Activated naive CD8-positive, alpha-beta T cell treated with anti-CD3 and anti-CD28 coated beads, Interleukin-2, amount 10 ng/mL, durations not matched to agents 7 days and 5 days (primary cell): ENCODE measurements around the gene KRT78. TPM values are rescaled to one million over a fixed set of nuclear protein-coding genes. Genes with fewer than 3 reads are reported as not detected.

Experiments used
- ATAC-seq: fragments of 150-1000 bp; cut with Tn5 transposase; one replicate; pipeline ENCODE4 v1.10.0; 2021; ENCODE audit warnings: low read depth, moderate library complexity
- POLR2A ChIA-PET: fragments of 350-600 bp; sonication (Branson Sonifier 250); formaldehyde crosslinking; loops from one replicate; lab custom pipeline; 2021; ENCODE audit warnings: antibody characterized with exemption; lab: Charles Lee
- DNase-seq: peaks from one replicate; pipeline ENCODE4 v3.0.0; 2021
- H3K27ac Mint-ChIP-seq: one replicate; pipeline ENCODE4 v1.8.0; 2022; ENCODE audit warnings: mild to moderate bottlenecking, mixed read lengths
- H3K27me3 Mint-ChIP-seq: one replicate; pipeline ENCODE4 v1.8.0; 2022; ENCODE audit warnings: mild to moderate bottlenecking, moderate library complexity, mixed read lengths
- H3K36me3 Mint-ChIP-seq: one replicate; pipeline ENCODE4 v1.8.0; 2021; ENCODE audit warnings: mild to moderate bottlenecking, mixed read lengths
- H3K4me1 Mint-ChIP-seq: one replicate; pipeline ENCODE4 v1.8.0; 2021; ENCODE audit warnings: mixed read lengths
- H3K4me3 Mint-ChIP-seq: one replicate; pipeline ENCODE4 v1.8.0; 2022; ENCODE audit warnings: mild to moderate bottlenecking, moderate library complexity, mixed read lengths
- H3K9me3 Mint-ChIP-seq: one replicate; pipeline ENCODE4 v1.8.0; 2021; ENCODE audit warnings: mixed read lengths
- total RNA-seq, 2 experiments: library from RNA; stranded (reverse); gene quantifications; one replicate each; pipeline ENCODE4 v1.2.3, GENCODE V29; 2021

KRT78 gene
- total RNA-seq, 2 experiments from 2014 or later, result not detected

DNA sequence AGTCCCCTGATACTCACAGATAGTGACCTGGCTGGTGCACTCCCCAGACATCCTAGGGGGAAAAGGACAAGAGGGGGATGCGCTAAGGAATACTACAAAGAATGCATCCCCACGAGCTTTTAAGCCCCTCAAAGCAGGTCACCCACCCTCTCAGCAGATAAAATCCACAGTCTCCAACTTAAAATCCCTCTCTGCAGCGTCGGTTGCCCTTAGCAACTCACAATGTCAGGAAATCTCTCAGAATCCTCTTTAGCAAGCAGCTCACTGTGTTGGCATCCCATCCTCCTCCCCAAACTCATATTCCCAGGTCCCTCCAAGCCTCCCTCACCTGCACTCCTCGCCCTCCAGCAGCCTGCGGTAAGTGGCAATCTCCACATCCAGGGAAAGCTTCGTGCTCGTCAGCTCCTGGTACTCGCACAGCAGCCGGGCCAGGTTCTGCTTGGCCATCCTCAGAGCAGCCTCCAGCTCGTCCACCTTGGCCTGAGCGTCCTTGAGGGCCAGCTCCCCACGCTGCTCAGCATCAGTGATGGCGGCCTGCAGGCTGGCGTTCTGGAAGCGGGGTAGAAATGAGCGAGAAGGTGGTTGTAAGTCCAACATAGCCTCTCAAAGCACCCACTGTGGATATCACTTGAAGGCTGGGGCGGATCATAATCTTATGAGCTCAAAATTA lies 9.2 kb downstream of the KRT78 start:
- POLR2A ChIA-PET, result no interaction called here
- no peak overlapping the region for H3K4me3 Mint-ChIP-seq
- no peaks in the 10 kb centered on the region for H3K36me3 Mint-ChIP-seq
- no peak for DNase-seq
- H3K27ac Mint-ChIP-seq, result no peak overlapping the region
- H3K27me3 Mint-ChIP-seq, result peaks cover 8% of the 10 kb centered on the region
- no peaks in the 10 kb centered on the region for H3K9me3 Mint-ChIP-seq
- ATAC-seq, result no peak
- peaks cover 40% of the 10 kb centered on the region for H3K4me1 Mint-ChIP-seq

DNA sequence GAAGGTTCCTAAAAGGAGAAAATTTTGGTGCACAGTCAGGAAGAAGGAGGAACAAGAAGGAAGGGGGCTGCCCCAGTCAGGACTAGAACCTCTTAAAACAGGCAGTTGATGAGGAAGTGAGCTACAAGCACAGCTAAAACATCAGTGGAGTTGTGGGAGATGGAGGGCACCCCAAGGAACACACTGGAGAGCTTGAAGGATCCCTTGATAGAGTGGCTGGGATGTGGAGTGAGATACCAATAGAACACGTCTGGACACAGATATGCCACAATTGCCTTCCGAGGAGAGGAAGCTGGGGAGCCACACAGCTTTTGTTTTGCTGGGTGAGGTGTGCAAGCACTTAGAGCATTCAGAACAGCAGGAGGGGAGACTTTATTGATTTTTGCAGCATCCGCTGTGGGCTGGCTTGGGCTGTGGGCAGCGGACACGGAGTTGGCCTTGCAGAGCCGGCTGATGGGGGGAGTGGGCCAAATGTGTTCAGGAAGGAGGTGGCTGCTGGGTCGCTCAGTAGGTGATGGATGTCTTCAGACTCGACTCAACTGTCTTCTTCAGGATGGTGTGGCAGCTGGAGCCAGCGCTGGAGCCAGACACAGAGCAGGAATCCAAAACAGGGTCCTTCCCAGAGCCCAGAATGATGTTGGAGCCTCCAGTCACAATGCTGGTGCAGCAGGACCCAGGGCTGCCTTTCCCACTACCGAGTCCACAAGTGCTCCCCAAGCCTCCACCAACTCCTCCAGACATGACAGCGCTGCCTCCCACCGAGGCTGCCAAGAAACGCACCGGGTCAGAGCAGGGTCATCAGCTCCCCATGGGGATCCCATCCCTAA lies 10.0 kb downstream of the KRT78 start:
- Mint-ChIP-seq H3K27ac (peak overlapping the region; percentile 26), H3K4me1 (peaks cover 40% of the 10 kb centered on the region), H3K36me3 (no peaks in the 10 kb centered on the region), H3K9me3 (no peaks in the 10 kb centered on the region), H3K27me3 (peaks cover 8% of the 10 kb centered on the region), H3K4me3 (no peak overlapping the region)
- no peak for ATAC-seq
- DNase-seq, result no peak
- POLR2A ChIA-PET, result no interaction called here

DNA sequence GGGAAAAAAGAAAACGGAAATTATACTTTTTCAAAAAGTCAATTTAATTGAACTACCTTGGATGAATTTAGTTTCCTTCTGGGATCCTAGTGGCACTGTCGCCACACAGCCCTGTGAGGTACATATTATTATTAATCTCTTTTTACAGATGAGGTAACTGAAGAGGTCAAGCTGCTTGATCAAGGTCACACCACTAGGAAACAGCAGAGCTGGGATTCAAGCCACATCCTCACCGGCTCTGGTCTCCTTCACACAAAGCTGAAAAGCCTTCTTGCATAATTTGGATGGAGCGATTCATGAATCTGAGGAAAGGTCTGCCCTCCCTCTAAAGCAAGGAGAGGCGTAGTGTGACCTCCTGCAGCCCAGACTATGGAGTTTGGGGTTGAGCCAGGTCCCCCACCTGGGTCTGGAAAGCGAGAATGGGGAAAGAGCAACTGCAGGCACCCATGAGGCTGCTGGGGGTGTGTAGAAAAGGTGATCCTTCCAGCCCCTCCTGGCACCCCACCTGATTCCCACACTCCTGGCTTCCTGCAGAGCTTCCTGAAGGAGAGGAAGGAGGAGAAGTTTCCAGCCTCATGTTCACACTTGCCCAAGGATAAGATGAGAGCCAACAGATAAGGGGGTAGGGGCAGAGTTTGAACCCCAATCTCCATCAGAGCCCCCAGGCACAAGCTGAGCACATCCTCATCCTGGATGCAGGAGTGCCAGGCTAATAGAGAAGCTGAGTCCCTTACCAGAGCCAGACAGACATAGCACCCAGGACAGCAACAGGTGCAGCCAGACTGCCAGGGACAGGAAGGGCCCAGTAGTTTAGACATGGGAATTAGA lies 10.8 kb downstream of the KRT78 start:
- ATAC-seq (no peak), DNase-seq (no peak)
- H3K27ac Mint-ChIP-seq, result no peak overlapping the region
- peaks cover 8% of the 10 kb centered on the region for H3K27me3 Mint-ChIP-seq
- H3K36me3 Mint-ChIP-seq, result no peaks in the 10 kb centered on the region
- POLR2A ChIA-PET, result no interaction called here
- no peaks in the 10 kb centered on the region for H3K9me3 Mint-ChIP-seq
- peaks cover 40% of the 10 kb centered on the region for H3K4me1 Mint-ChIP-seq
- H3K4me3 Mint-ChIP-seq, result no peak overlapping the region

GRCh38 chr12:52837413-52837741 lies 11.4 kb downstream of the KRT78 start:
- Mint-ChIP-seq H3K4me3 (peak overlapping the region; percentile 27), H3K4me1 (peaks cover 37% of the 10 kb centered on the region), H3K27ac (peak overlapping the region; percentile 91), H3K27me3 (peaks cover 5% of the 10 kb centered on the region), H3K36me3 (no peaks in the 10 kb centered on the region), H3K9me3 (no peaks in the 10 kb centered on the region)
- DNase-seq (no peak), ATAC-seq (no peak)
- POLR2A ChIA-PET, result no interaction called here

DNA sequence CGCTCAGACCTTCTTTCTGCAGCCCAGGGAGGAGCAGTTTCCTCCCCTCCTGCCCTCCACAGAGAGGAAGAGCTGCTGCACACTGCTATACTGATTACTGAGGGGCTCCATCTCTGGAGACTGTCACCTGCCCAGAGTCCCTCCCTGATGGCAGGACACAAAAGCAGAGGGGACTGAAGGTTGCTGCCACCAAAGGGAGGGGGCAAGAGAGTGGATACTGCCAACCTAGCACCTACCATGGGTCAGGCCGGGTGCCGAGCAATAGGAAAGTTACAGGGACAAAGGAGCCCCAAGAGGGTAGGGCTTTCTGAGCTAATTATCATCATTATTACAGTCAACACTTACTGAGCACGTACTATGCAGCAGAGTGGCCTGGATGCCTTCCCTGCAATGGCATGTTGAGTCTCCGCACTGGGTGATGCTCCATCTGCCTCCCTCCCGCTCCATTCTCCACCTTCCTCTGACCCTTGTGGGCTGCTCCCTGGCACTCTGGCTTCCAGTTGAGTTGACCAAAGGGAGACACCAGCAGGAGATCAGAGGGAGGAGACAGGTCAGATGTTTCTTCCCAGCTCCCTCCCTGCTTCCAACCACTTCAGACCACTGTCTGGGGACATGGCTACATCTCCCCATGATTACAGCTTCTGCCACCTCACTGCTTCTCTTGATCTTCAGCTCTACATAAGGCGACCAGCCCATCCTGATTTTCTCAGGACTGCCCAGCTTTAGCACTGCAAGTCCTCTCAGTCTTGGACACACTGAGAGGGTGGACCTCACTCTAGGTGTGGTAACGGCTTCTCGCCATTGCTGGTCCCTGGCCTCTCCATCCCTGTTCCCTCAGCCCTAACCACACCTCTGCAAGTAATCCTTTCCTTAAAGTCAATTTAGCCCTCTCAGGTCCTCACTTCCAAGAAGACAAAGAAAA lies 12.0 kb downstream of the KRT78 start:
- DNase-seq (no peak), ATAC-seq (peak; percentile 49)
- POLR2A ChIA-PET, result interaction anchor here (0.7 to 1.2 kb wide), 2 partner anchors 227 to 251 kb away, joined by 3 to 4 read pairs; no protein-coding TSS in a partner anchor
- H3K9me3 Mint-ChIP-seq, result no peaks in the 10 kb centered on the region
- peak overlapping the region; percentile 38 for H3K4me3 Mint-ChIP-seq
- peak overlapping the region; percentile 91 for H3K27ac Mint-ChIP-seq
- peaks cover 5% of the 10 kb centered on the region for H3K27me3 Mint-ChIP-seq
- H3K36me3 Mint-ChIP-seq, result no peaks in the 10 kb centered on the region
- peaks cover 32% of the 10 kb centered on the region for H3K4me1 Mint-ChIP-seq

DNA sequence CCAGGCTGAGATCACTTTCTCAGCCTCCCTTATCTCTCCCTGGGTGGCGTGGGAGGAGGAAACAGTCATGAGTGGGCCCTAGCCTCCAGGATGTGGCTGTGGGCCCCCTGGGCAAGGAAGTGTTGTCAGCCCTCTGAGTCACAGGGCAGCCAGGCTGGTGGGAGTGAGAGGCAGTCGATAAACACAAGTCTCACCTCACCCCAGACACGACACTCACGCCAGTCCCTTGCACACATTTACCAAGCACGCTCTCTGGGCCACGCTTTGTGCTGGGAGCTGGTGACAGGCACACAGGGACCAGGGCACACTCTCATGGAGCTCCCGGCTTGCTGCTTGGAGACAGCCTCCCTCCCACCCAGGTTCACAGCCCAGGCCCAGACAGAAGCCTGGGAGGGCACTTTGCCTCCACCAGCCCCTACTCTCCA lies 12.7 kb downstream of the KRT78 start:
- Mint-ChIP-seq H3K9me3 (no peaks in the 10 kb centered on the region), H3K4me1 (peaks cover 32% of the 10 kb centered on the region), H3K27me3 (peaks cover 5% of the 10 kb centered on the region), H3K4me3 (peak overlapping the region; percentile 38), H3K36me3 (no peaks in the 10 kb centered on the region), H3K27ac (peak overlapping the region; percentile 91)
- POLR2A ChIA-PET, result interaction anchor here (1.2 kb wide), 1 partner anchor 250 kb away, joined by 4 read pairs; no protein-coding TSS in a partner anchor
- peak; percentile 62 for DNase-seq
- ATAC-seq, result peak; percentile 94

- no peaks in the 10 kb centered on the region for H3K36me3 Mint-ChIP-seq
- H3K27me3 Mint-ChIP-seq, result peaks cover 5% of the 10 kb centered on the region
- peaks cover 32% of the 10 kb centered on the region for H3K4me1 Mint-ChIP-seq
- H3K4me3 Mint-ChIP-seq, result peak overlapping the region; percentile 38
- H3K27ac Mint-ChIP-seq, result peak overlapping the region; percentile 91
- DNase-seq (no peak), ATAC-seq (no peak)
- POLR2A ChIA-PET, result interaction anchor here (1.2 kb wide), 1 partner anchor 249 kb away, joined by 4 read pairs; no protein-coding TSS in a partner anchor
- no peaks in the 10 kb centered on the region for H3K9me3 Mint-ChIP-seq
Observed at GRCh38 chr12:52835271-52836041, 13.3 kb downstream of the KRT78 start.

- H3K36me3 Mint-ChIP-seq, result no peaks in the 10 kb centered on the region
- POLR2A ChIA-PET, result no interaction called here
- no peak overlapping the region for H3K4me3 Mint-ChIP-seq
- peak overlapping the region; percentile 30 for H3K27ac Mint-ChIP-seq
- ATAC-seq (no peak), DNase-seq (no peak)
- H3K4me1 Mint-ChIP-seq, result peaks cover 32% of the 10 kb centered on the region
- peaks cover 5% of the 10 kb centered on the region for H3K27me3 Mint-ChIP-seq
- H3K9me3 Mint-ChIP-seq, result no peaks in the 10 kb centered on the region
Observed at GRCh38 chr12:52834727-52835001, 14.1 kb downstream of the KRT78 start.

- Mint-ChIP-seq H3K27me3 (peaks cover 3% of the 10 kb centered on the region), H3K36me3 (no peaks in the 10 kb centered on the region), H3K27ac (peak within 1 kb of the TSS; percentile 63), H3K9me3 (no peaks in the 10 kb centered on the region), H3K4me1 (peaks cover 34% of the 10 kb centered on the region), H3K4me3 (no peak within 1 kb of the TSS)
- POLR2A ChIA-PET, result no interaction called here
- DNase-seq (no peak), ATAC-seq (no peak)
Observed at GRCh38 chr12:52833922-52834726, 14.7 kb downstream of the KRT78 start, which contains the start of gene KRT79. KRT79 (minus strand) TSS chr12:52834311; CDS start chr12:52834260, 51 bp downstream.

GRCh38 chr12:52832985-52833905 lies 15.5 kb downstream of the KRT78 start:
- Mint-ChIP-seq H3K27ac (peak overlapping the region; percentile 63), H3K4me3 (no peak overlapping the region), H3K4me1 (peaks cover 34% of the 10 kb centered on the region), H3K36me3 (no peaks in the 10 kb centered on the region), H3K9me3 (no peaks in the 10 kb centered on the region), H3K27me3 (no peaks in the 10 kb centered on the region)
- no peak for DNase-seq
- ATAC-seq, result no peak
- POLR2A ChIA-PET, result no interaction called here

DNA sequence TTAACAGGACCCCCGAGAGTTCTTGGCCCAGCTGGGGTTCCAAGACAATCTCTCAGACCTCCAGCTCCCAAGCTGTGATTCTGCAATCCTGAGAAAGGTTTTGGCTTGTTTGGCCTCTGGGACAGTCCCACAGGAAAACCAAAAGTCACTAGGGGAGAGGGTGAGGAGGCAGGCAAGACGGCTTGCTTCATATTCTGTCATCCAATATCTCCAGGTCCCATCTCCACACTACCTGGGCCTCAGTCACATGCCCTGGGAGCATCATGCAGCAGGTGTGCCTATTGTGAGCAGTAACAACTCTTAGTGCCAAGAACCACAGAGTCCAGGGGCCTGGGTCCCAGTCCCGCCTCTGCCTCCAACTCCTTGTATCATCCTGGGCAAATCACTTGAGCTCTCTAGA lies 16.3 kb downstream of the KRT78 start:
- Mint-ChIP-seq H3K36me3 (no peaks in the 10 kb centered on the region), H3K4me1 (peaks cover 27% of the 10 kb centered on the region), H3K27me3 (no peaks in the 10 kb centered on the region), H3K27ac (no peak overlapping the region), H3K9me3 (no peaks in the 10 kb centered on the region), H3K4me3 (no peak overlapping the region)
- DNase-seq, result no peak
- no peak for ATAC-seq
- POLR2A ChIA-PET, result no interaction called here
